Measurements from ENCODE around the gene SLFN14. TPM values are rescaled to one million over a fixed set of nuclear protein-coding genes. Genes with fewer than 3 reads are reported as not detected.

The SLFN14 gene
- total RNA-seq, 1 experiment from 2014 or later = not detected

DNA sequence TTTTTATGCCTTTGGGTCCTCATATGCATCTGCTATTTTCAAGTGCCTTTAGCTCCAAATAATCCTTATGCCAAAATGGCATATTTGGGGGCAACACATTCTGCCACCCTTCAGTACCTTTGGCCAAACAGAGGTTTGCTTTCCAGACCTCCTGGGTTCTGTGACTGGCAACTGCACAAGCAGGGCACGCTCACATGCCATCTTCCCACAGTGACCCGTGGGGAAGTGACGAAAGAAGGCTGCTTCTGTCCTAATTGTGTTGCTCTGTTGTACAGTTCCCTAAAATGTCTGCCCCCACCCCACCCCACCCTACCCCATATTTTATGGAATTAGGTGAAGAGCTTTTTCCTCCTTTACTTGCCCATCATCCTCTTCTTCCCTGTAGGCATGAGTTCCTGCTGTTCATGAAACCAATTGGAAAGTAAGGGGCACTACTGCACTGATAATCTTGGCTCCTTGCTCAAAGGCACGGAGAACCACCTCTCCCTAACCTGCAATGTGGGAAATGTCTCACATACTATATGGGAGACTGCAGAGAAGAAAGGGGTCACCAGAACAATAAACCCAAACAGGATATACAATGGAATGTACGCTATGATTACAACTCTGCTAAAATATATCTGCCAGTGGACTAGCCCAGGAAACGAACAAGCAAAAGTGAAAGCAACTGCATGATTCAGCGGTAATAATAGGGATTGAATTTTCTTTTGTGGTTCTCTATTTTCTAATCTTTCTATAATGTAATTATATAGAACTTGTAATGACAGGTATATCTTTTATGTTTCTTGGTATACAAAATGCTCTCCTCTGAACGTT, 19.8 kb downstream of the SLFN14 start:
- no CpG with 5 or more reads among the region's 8 CpGs for WGBS (ENCODE audit: extremely low coverage, insufficient read length, low lambda C conversion rate)
- Histone ChIP-seq H2BK15ac (ENCODE audit: low read depth, low read length) (no peak overlapping the region), H3K79me2 (ENCODE audit: insufficient read depth, low read length) (no peaks in the 10 kb centered on the region), H3K23me2 (ENCODE audit: insufficient read length, low read depth, low read length, poor library complexity, severe bottlenecking) (no peaks in the 10 kb centered on the region), H4K5ac (ENCODE audit: insufficient read length, low read depth, low read length) (no peak overlapping the region), H3K4ac (ENCODE audit: low read depth, low read length) (no peak overlapping the region), H3K79me1 (ENCODE audit: insufficient read depth, low read depth, low read length, poor library complexity, severe bottlenecking) (no peaks in the 10 kb centered on the region), H3K23ac (ENCODE audit: insufficient read length, low read depth, low read length) (no peak overlapping the region), H3K18ac (ENCODE audit: insufficient read length, low read depth, low read length) (no peak overlapping the region), H3T11ph (ENCODE audit: low read length) (no peak overlapping the region), H3K56ac (ENCODE audit: insufficient read length, low read depth, low read length) (no peak overlapping the region), H2BK5ac (ENCODE audit: insufficient read length, low read length) (no peak overlapping the region), H3K9me3 (ENCODE audit: control insufficient read depth, low read depth, low read length) (no peaks in the 10 kb centered on the region), H3K4me1 (ENCODE audit: insufficient read depth, low read length) (no peaks in the 10 kb centered on the region), H3K14ac (ENCODE audit: insufficient read depth, low read length) (no peak overlapping the region), H4K91ac (ENCODE audit: insufficient read length, low read depth, low read length) (no peak overlapping the region), H2BK20ac (ENCODE audit: low read depth, low read length, poor library complexity, severe bottlenecking) (no peak overlapping the region), H4K20me1 (ENCODE audit: control insufficient read depth, insufficient read depth, insufficient read length) (no peaks in the 10 kb centered on the region), H3K27me3 (ENCODE audit: insufficient read depth, low read length) (no peaks in the 10 kb centered on the region), H3K4me2 (ENCODE audit: insufficient read depth, insufficient read length, low read length) (no peak overlapping the region), H2AFZ (ENCODE audit: low read length) (no peak overlapping the region), H3K9ac (ENCODE audit: extremely low read depth, insufficient read length, low read length) (no peak overlapping the region), H2BK12ac (ENCODE audit: insufficient read length, low read depth, low read length) (no peak overlapping the region), H3K27ac (ENCODE audit: insufficient read length, low read depth, low read length) (no peak overlapping the region), H4K8ac (replicated peaks; ENCODE audit: insufficient read length, low read depth, low read length) (no peak overlapping the region), H2AK5ac (ENCODE audit: insufficient read length, low read length) (no peak overlapping the region), H2BK120ac (ENCODE audit: low read depth, low read length, poor library complexity, severe bottlenecking) (no peak overlapping the region)
- TF ChIP-seq, protein P1, sequence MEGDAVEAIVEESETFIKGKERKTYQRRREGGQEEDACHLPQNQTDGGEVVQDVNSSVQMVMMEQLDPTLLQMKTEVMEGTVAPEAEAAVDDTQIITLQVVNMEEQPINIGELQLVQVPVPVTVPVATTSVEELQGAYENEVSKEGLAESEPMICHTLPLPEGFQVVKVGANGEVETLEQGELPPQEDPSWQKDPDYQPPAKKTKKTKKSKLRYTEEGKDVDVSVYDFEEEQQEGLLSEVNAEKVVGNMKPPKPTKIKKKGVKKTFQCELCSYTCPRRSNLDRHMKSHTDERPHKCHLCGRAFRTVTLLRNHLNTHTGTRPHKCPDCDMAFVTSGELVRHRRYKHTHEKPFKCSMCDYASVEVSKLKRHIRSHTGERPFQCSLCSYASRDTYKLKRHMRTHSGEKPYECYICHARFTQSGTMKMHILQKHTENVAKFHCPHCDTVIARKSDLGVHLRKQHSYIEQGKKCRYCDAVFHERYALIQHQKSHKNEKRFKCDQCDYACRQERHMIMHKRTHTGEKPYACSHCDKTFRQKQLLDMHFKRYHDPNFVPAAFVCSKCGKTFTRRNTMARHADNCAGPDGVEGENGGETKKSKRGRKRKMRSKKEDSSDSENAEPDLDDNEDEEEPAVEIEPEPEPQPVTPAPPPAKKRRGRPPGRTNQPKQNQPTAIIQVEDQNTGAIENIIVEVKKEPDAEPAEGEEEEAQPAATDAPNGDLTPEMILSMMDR (conservative IDR thresholded peaks at IDR 0.05) = no peak
- no peak overlapping the region for H3K4me3 Mint-ChIP-seq
- H3K27ac Mint-ChIP-seq = no peak overlapping the region
- H3K36me3 Mint-ChIP-seq (ENCODE audit: insufficient read depth in 1 of 3, low read depth in 3 of 3) = no peaks in the 10 kb centered on the region
- no peaks in the 10 kb centered on the region for H3K9me3 Mint-ChIP-seq
- DNase-seq = no peak
- peaks cover 5% of the 10 kb centered on the region for H3K27me3 Mint-ChIP-seq (ENCODE audit: low read depth)
- H3K4me1 Mint-ChIP-seq = no peaks in the 10 kb centered on the region

Measured in H9 (cell line).